ENCODE results near the gene ARFIP2.
A peak's percentile ranks its signal among the peaks of the same experiment; 100 is the strongest.

Gene ARFIP2

GRCh38 chr11:6437423-6437822 lies 43.7 kb downstream of the ARFIP2 start:
- no peak overlapping the region for H3K4me3 ChIP-seq (replicated peaks; ENCODE audit: low read depth, low read length)
- DNase-seq (ENCODE audit: low read depth), result no peak
- no peak for TF ChIP-seq CTCF (IDR thresholded peaks at IDR 0.05; ENCODE audit: low read length, missing control alignments)

- no peak overlapping the region for H3K4me3 ChIP-seq (replicated peaks; ENCODE audit: low read depth, low read length)
- no peak for TF ChIP-seq CTCF (IDR thresholded peaks at IDR 0.05; ENCODE audit: low read length, missing control alignments)
- DNase-seq (ENCODE audit: low read depth), result no peak
These were observed 47.0 kb downstream of the ARFIP2 start for GRCh38 chr11:6433998-6434660.

- no peak for TF ChIP-seq CTCF (IDR thresholded peaks at IDR 0.05; ENCODE audit: low read length, missing control alignments)
- peak; percentile 50 for DNase-seq (ENCODE audit: low read depth)
- H3K4me3 ChIP-seq (replicated peaks; ENCODE audit: low read depth, low read length), result no peak overlapping the region
These were observed 49.3 kb downstream of the ARFIP2 start for GRCh38 chr11:6431861-6432260.

GRCh38 chr11:6427516-6427915 lies 53.6 kb downstream of the ARFIP2 start:
- no peak for DNase-seq (ENCODE audit: low read depth)
- TF ChIP-seq CTCF (IDR thresholded peaks at IDR 0.05; ENCODE audit: low read length, missing control alignments), result no peak
- no peak overlapping the region for H3K4me3 ChIP-seq (replicated peaks; ENCODE audit: low read depth, low read length)
